IPS DF 19.7 (cell line): ENCODE data around the gene UNC45A.
"Not testable (repeated sequence)": the region's sequence is repeated elsewhere in the genome, so short reads cannot be mapped to it uniquely, and the experiment has no call there.

Source experiments
- DNase-seq: peaks from one replicate; pipeline ENCODE4 v3.0.0-alpha.2; 2013; ENCODE audit warnings: low read depth, low spot score

UNC45A gene, protein sequence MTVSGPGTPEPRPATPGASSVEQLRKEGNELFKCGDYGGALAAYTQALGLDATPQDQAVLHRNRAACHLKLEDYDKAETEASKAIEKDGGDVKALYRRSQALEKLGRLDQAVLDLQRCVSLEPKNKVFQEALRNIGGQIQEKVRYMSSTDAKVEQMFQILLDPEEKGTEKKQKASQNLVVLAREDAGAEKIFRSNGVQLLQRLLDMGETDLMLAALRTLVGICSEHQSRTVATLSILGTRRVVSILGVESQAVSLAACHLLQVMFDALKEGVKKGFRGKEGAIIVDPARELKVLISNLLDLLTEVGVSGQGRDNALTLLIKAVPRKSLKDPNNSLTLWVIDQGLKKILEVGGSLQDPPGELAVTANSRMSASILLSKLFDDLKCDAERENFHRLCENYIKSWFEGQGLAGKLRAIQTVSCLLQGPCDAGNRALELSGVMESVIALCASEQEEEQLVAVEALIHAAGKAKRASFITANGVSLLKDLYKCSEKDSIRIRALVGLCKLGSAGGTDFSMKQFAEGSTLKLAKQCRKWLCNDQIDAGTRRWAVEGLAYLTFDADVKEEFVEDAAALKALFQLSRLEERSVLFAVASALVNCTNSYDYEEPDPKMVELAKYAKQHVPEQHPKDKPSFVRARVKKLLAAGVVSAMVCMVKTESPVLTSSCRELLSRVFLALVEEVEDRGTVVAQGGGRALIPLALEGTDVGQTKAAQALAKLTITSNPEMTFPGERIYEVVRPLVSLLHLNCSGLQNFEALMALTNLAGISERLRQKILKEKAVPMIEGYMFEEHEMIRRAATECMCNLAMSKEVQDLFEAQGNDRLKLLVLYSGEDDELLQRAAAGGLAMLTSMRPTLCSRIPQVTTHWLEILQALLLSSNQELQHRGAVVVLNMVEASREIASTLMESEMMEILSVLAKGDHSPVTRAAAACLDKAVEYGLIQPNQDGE

GRCh38 chr15:90934949-90935751, at the start of gene UNC45A:
Gene UNC45A, plus strand, starts transcription at chr15:90935285. Its CDS starts 40 bp downstream, at chr15:90935325.
- DNase-seq: no peak

DNA sequence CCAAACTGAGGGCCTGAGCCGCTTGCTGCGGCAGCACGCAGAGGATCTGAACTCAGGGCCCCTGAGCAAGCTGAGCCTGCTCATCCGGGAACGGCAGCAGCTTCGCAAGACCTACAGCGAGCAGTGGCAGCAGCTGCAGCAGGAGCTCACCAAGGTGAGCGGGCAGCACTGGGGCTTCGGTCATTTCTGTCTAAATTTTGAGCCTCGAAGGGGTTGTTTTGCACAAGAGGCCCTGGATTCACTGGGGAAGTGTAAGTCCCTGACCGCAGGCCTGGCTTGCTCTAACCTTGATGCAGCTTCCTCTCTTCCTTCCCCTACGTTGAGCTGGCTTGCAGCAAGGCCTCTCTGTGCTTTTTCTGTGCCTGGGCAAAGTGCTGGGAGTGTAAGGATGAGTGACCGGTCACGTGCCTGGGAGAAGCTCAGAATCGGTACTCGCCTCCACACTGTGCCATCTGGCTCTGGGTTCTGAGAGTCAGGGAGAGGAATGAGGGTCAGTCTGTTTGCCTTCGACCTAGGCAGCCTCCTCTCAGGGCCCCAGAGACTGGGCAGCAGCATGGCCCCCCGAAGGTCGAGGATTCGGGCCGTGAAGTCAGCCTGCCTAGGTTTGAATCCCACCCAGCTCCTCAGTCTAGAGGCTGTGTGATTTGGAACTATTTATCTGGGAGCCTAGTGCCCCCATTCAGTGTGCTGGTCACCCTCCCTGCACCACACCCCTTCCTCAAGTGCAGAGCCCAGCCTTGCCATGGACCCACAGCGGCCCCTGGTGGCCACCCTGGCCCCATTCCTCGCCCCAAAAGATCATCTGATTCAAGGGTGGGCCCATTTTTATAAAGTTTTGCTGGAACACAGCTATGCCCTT, 49.4 kb upstream of the UNC45A start:
- no peak for DNase-seq

DNA sequence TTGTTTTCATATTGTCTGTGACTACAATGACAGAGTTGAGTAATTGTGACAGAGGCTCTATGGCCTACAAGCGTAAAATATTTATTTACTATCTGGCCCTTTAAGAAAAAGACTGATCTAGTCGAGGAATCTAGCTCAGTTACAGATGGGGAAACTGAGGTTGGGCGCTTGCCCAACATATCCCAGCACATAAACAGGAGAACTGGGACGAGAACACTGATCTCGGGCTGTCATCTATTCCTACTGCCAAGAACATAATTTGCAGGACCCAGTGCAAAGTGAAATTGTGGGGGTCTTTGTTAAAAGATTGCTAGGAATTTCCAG, 48.8 kb upstream of the UNC45A start:
- no peak for DNase-seq

GRCh38 chr15:90887037-90887481, 48.0 kb upstream of the UNC45A start:
- DNase-seq: no peak

DNA sequence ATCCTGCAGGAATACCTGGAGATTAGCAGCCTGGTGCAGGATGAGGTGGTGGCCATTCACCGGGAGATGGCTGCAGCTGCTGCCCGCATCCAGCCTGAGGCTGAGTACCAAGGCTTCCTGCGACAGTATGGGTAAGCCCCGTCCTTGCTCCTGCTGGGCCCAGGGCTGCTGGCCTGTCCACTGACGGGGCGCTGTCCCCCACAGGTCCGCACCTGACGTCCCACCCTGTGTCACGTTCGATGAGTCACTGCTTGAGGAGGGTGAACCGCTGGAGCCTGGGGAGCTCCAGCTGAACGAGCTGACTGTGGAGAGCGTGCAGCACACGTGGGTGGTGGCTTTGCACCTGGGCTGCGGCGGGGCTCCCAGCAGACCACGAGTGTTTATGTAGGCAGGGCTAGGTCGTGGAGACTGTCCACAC, 45.8 kb upstream of the UNC45A start:
- no peak for DNase-seq

GRCh38 chr15:90889736-90890456, 45.2 kb upstream of the UNC45A start:
- no peak for DNase-seq

DNA sequence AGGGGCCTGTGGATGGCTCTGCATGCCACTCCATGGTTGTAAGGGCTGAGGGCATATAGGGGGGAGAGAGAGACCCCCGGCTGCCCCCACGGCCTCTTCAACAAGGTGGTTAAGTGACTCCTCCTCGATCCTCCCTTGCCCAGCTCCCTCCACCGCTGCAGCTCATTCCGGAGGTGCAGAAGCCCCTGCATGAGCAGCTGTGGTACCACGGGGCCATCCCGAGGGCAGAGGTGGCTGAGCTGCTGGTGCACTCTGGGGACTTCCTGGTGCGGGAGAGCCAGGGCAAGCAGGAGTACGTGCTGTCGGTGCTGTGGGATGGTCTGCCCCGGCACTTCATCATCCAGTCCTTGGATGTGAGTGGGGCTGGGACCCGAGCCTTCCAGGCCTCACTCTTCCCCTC, 44.2 kb upstream of the UNC45A start:
- DNase-seq: no peak

GRCh38 chr15:90891346-90891949, 43.6 kb upstream of the UNC45A start:
- no peak for DNase-seq

GRCh38 chr15:90892023-90892422, 43.1 kb upstream of the UNC45A start:
- no peak for DNase-seq

- DNase-seq: no peak
Observed at GRCh38 chr15:90892498-90893174, 42.4 kb upstream of the UNC45A start.

- no peak for DNase-seq
Observed at GRCh38 chr15:90893175-90894090, 41.7 kb upstream of the UNC45A start.

- DNase-seq: no peak
Observed at GRCh38 chr15:90895571-90896117, 39.4 kb upstream of the UNC45A start.

- DNase-seq: not testable (repeated sequence)
Observed at GRCh38 chr15:90897131-90897655, 37.9 kb upstream of the UNC45A start.

GRCh38 chr15:90901175-90902039, 33.7 kb upstream of the UNC45A start:
- DNase-seq: no peak

DNA sequence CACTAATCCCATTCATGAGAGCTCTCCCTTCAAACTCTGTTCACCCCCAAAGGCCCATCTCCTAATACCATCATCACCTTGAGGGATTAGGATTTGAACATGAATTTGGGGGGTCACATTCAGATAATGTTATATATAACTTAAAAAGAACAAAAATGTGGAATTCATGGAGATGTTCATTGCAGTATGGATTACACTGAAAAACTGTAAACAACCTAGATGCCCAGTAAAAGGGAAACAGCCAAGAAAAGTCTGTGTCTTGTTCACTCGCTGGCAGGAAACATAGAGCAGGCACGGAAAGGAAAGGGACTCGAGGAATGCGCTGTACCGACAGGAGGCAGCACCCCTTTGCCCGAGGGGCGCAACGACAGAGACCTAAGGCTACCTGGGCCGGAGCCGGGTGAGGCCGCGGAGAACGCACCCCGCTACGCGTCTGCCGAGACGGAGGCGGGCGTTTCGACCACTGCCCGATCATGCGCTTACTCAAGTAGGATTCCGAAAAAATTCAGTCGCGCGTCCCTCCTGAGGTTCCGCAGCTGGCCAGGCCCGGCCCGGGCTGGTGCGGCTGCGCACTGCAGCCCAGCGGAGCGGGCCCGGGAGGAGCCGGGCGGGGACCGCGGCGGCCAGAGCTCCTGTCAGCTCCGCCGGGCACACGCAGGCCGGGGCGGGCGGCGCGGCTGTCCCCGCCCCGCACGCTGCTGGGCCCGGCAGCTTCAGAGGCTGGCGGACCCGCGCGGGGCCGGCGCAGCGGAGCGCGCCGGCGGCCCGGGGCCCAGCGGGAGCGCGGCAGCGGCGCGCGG, 32.8 kb upstream of the UNC45A start:
- no peak for DNase-seq
